Ovary (tissue), 3 donors: Measurements from ENCODE around the gene NME9.

Source experiments
- CTCF ChIP-seq, 3 donors: fragments of 450-650 bp in 2 of 3; fragments of 200-600 bp in 1 of 3; IDR thresholded peaks; one replicate each; pipeline versions ENCODE4 v1.5.1 to v1.8.0; 2016 to 2022; ENCODE audit warnings: antibody characterized with exemption in 3 of 3, mild to moderate bottlenecking in 1 of 3
- EP300 ChIP-seq: sonication (generic); formaldehyde crosslinking; IDR thresholded peaks from one replicate; pipeline ENCODE4 v1.6.1; 2017; ENCODE audit warnings: antibody characterized with exemption
- donor health status: DM: no; HTN: no; CAD: no.

- TF ChIP-seq EP300, result no peak
- TF ChIP-seq CTCF (IDR thresholded peaks at IDR 0.05), result no peak
Measured at GRCh38 chr3:138314751-138315150, 14.9 kb downstream of the NME9 start.
